H1 (cell line): Measurements from ENCODE around the gene DNAJA1. TPM values are rescaled to one million over a fixed set of nuclear protein-coding genes. Genes with fewer than 3 reads are reported as not detected.

Experiments used
- CTCF ChIA-PET: fragments of 300-600 bp; sonication (Branson Sonifier 250); formaldehyde crosslinking; loops from one replicate; lab custom pipeline; 2021; ENCODE audit not compliant: partially characterized antibody; lab: Charles Lee
- POLR2A ChIA-PET: fragments of 300-600 bp; sonication (Branson Sonifier 250); formaldehyde crosslinking; loops from one replicate; lab custom pipeline; 2021; ENCODE audit warnings: inconsistent platforms; ENCODE audit not compliant: partially characterized antibody; lab: Charles Lee
- DNase-seq, 2 experiments: peaks; one replicate each; pipeline versions ENCODE4 v3.0.0 to v3.0.0-alpha.2; 2010 to 2022; ENCODE audit warnings: low spot score in 2 of 2, low read depth in 1 of 2, mixed read lengths in 1 of 2
- FAIRE-seq: peaks from 2 replicates; lab custom pipeline; 2011; peaks lifted over from hg19 to GRCh38; lab: Jason Lieb, UNC
- H2AFZ ChIP-seq: 2 replicates; pipeline ENCODE4 v1.8.1; 2012; ENCODE audit warnings: low read length, inconsistent platforms
- H2AK5ac ChIP-seq: 2 replicates; pipeline ENCODE4 v1.6.1; 2013; ENCODE audit warnings: low read depth, low read length
- H2BK120ac ChIP-seq: replicated peaks from 2 replicates; pipeline ENCODE3; 2013; ENCODE audit warnings: low read depth, low read length, inconsistent platforms
- H2BK12ac ChIP-seq: 2 replicates; pipeline ENCODE4 v1.6.1; 2013; ENCODE audit warnings: low read depth, low read length
- H2BK15ac ChIP-seq: 2 replicates; pipeline ENCODE4 v1.6.1; 2013; ENCODE audit warnings: low read length
- H2BK20ac ChIP-seq: 2 replicates; pipeline ENCODE4 v1.6.1; 2013; ENCODE audit warnings: low read length
- H2BK5ac ChIP-seq: 2 replicates; pipeline ENCODE4 v1.6.1; 2013; ENCODE audit warnings: low read depth, low read length
- H3K14ac ChIP-seq: 2 replicates; pipeline ENCODE4 v1.6.1; 2013; ENCODE audit warnings: inconsistent platforms; ENCODE audit not compliant: insufficient read length
- H3K18ac ChIP-seq: 2 replicates; pipeline ENCODE4 v1.6.1; 2013; ENCODE audit warnings: low read length; ENCODE audit errors: extremely low read depth
- H3K23ac ChIP-seq: 2 replicates; pipeline ENCODE4 v1.6.1; 2013; ENCODE audit warnings: inconsistent platforms; ENCODE audit not compliant: insufficient read length
- H3K23me2 ChIP-seq: 2 replicates; pipeline ENCODE4 v1.6.1; 2013; ENCODE audit warnings: low read depth, low read length
- H3K27ac ChIP-seq: 2 replicates; pipeline ENCODE4 v1.6.1; 2011; ENCODE audit warnings: low read depth, low read length, inconsistent platforms
- H3K27me3 ChIP-seq, 4 experiments: replicated peaks in 1 of 4; 1 replicate in 1 of 4; 2 replicates in 3 of 4; pipeline versions ENCODE4 v1.6.1 to v1.8.1; 2011 to 2013; ENCODE audit warnings: low read length in 3 of 4, mild to moderate bottlenecking in 3 of 4, inconsistent platforms in 2 of 4, mixed read lengths in 2 of 4, moderate library complexity in 1 of 4; ENCODE audit not compliant: control insufficient read depth in 3 of 4, insufficient read depth in 3 of 4; ENCODE audit errors: extremely low read depth in 1 of 4
- H3K36me3 ChIP-seq, 4 experiments: 2 replicates each; pipeline versions ENCODE4 v1.6.1 to v1.8.1; 2011 to 2013; ENCODE audit warnings: mild to moderate bottlenecking in 4 of 4, low read length in 3 of 4, moderate library complexity in 2 of 4, control low read depth in 1 of 4, inconsistent platforms in 1 of 4; ENCODE audit not compliant: insufficient read depth in 4 of 4, control insufficient read depth in 2 of 4
- H3K4ac ChIP-seq: replicated peaks from 2 replicates; pipeline ENCODE3; 2013; ENCODE audit warnings: low read length, low read depth, mixed read lengths, inconsistent platforms; ENCODE audit not compliant: insufficient read length
- H3K4me1 ChIP-seq, 4 experiments: replicated peaks in 1 of 4; 1 replicate in 1 of 4; 2 replicates in 3 of 4; pipeline versions ENCODE4 v1.6.1 to v1.8.1; 2011 to 2013; ENCODE audit warnings: low read length in 3 of 4, inconsistent platforms in 2 of 4, mixed read lengths in 1 of 4; ENCODE audit not compliant: insufficient read depth in 4 of 4, control insufficient read depth in 3 of 4
- H3K4me2 ChIP-seq, 2 experiments: 2 replicates each; pipeline versions ENCODE4 v1.6.1 to v1.8.1; 2011 to 2013; ENCODE audit warnings: low read depth in 2 of 2, low read length in 2 of 2, control low read depth in 1 of 2, inconsistent platforms in 1 of 2, mild to moderate bottlenecking in 1 of 2; ENCODE audit not compliant: insufficient read depth in 1 of 2
- H3K4me3 ChIP-seq, 4 experiments: fragments of 200-600, 300-600 bp in 1 of 4; sonication (generic), shearing (Covaris generic), sonication (Bioruptor Twin) in 1 of 4; 2 replicates each; pipeline versions ENCODE4 v1.5.1 to v1.8.1; 2011 to 2016; ENCODE audit warnings: low read length in 4 of 4, low read depth in 3 of 4, control low read depth in 2 of 4, inconsistent platforms in 2 of 4, mild to moderate bottlenecking in 2 of 4, mixed read lengths in 1 of 4, moderate library complexity in 1 of 4; ENCODE audit not compliant: insufficient read depth in 2 of 4; ENCODE audit errors: extremely low read depth in 1 of 4
- H3K56ac ChIP-seq: replicated peaks from 2 replicates; pipeline ENCODE3; 2013; ENCODE audit warnings: low read depth, mild to moderate bottlenecking, mixed read lengths, low read length, inconsistent platforms; ENCODE audit not compliant: insufficient read length
- H3K79me1 ChIP-seq: 2 replicates; pipeline ENCODE4 v1.6.1; 2013; ENCODE audit warnings: low read depth, low read length, control low read depth
- H3K79me2 ChIP-seq, 2 experiments: 2 replicates each; pipeline versions ENCODE4 v1.6.1 to v1.8.1; 2012 to 2013; ENCODE audit warnings: low read length in 2 of 2, mild to moderate bottlenecking in 2 of 2, inconsistent platforms in 1 of 2; ENCODE audit not compliant: insufficient read depth in 2 of 2, control insufficient read depth in 1 of 2
- H3K9ac ChIP-seq, 4 experiments: replicated peaks in 1 of 4; 1 replicate in 1 of 4; 2 replicates in 3 of 4; pipeline versions ENCODE4 v1.6.1 to v1.8.1; 2011 to 2013; ENCODE audit warnings: low read depth in 3 of 4, low read length in 3 of 4, control low read depth in 2 of 4, mild to moderate bottlenecking in 2 of 4, moderate library complexity in 2 of 4, inconsistent platforms in 1 of 4; ENCODE audit errors: extremely low read depth in 1 of 4
- H3K9me3 ChIP-seq, 2 experiments: 2 replicates each; pipeline versions ENCODE4 v1.6.1 to v1.8.1; 2012 to 2013; ENCODE audit warnings: mild to moderate bottlenecking in 2 of 2, moderate library complexity in 2 of 2, control low read depth in 1 of 2, inconsistent platforms in 1 of 2, low read depth in 1 of 2, low read length in 1 of 2, mixed read lengths in 1 of 2; ENCODE audit not compliant: insufficient read depth in 2 of 2
- H4K20me1 ChIP-seq, 2 experiments: replicated peaks in 1 of 2; 2 replicates each; pipeline versions ENCODE3 to v1.8.1; 2011 to 2013; ENCODE audit warnings: inconsistent platforms in 2 of 2, low read length in 2 of 2, mild to moderate bottlenecking in 1 of 2; ENCODE audit not compliant: insufficient read depth in 2 of 2, control insufficient read depth in 1 of 2
- H4K5ac ChIP-seq: 2 replicates; pipeline ENCODE4 v1.6.1; 2013; ENCODE audit warnings: low read length, low read depth, mixed read lengths, inconsistent platforms; ENCODE audit not compliant: insufficient read length
- H4K8ac ChIP-seq: 2 replicates; pipeline ENCODE4 v1.8.0; 2013; ENCODE audit warnings: mild to moderate bottlenecking, moderate library complexity, low read length, inconsistent platforms; ENCODE audit not compliant: insufficient read depth; ENCODE audit errors: extremely low read depth
- H4K91ac ChIP-seq: replicated peaks from 2 replicates; pipeline ENCODE3; 2013; ENCODE audit warnings: low read length, mixed read lengths, inconsistent platforms; ENCODE audit not compliant: insufficient read length
- KDM4A ChIP-seq: IDR thresholded peaks from one replicate; pipeline ENCODE4 v1.7.1; 2012; ENCODE audit warnings: low read depth, mild to moderate bottlenecking, moderate library complexity, low read length, inconsistent platforms; ENCODE audit not compliant: severe bottlenecking
- MAX ChIP-seq: IDR thresholded peaks from 2 replicates; pipeline ENCODE4 v1.6.1; 2012; ENCODE audit warnings: inconsistent platforms
- PHF8 ChIP-seq: fragments of 200-600 bp; sonication (generic); conservative IDR thresholded peaks from 2 replicates; pipeline ENCODE4 v1.7.1; 2012; ENCODE audit warnings: low read depth, mild to moderate bottlenecking, inconsistent platforms, low read length, moderate library complexity
- RBBP5 ChIP-seq: IDR thresholded peaks from 2 replicates; pipeline ENCODE4 v1.7.1; 2012; ENCODE audit warnings: low read depth, mild to moderate bottlenecking, inconsistent platforms, low read length, moderate library complexity, borderline replicate concordance
- SAP30 ChIP-seq: fragments of 300-600 bp; sonication (generic); IDR thresholded peaks from 2 replicates; pipeline ENCODE4 v1.7.1; 2012; ENCODE audit warnings: low read length, moderate library complexity, mild to moderate bottlenecking, inconsistent platforms; ENCODE audit not compliant: insufficient read depth, insufficient replicate concordance
- SP1 ChIP-seq: IDR thresholded peaks from 2 replicates; pipeline ENCODE4 v1.6.1; 2011; ENCODE audit warnings: low read depth, low read length
- TEAD4 ChIP-seq: IDR thresholded peaks from 2 replicates; pipeline ENCODE4 v1.6.1; 2012; ENCODE audit warnings: low read depth, low read length, inconsistent platforms, mixed read lengths
- USF2 ChIP-seq: IDR thresholded peaks from 2 replicates; pipeline ENCODE4 v1.6.1; 2011; ENCODE audit warnings: low read length, improper control_type of control experiment
- WGBS, 2 experiments: shearing (Covaris generic) in 1 of 2; methylation state at CpG; one replicate each; pipeline versions ENCODE4 v1.1.6 to v1.1.7; 2013 to 2015; ENCODE audit warnings: low lambda C conversion rate in 2 of 2, mixed read lengths in 2 of 2, inconsistent platforms in 1 of 2, low coverage in 1 of 2, missing lambda C conversion rate in 1 of 2; ENCODE audit not compliant: insufficient replicate concordance in 2 of 2, insufficient coverage in 1 of 2, insufficient read length in 1 of 2; ENCODE audit errors: extremely low coverage in 1 of 2, missing lambda C conversion rate in 1 of 2; 5-methylcytosine and 5-hydroxymethylcytosine counted together
- polyA plus RNA-seq, 7 experiments: library from polyadenylated mRNA; depleted of rRNA in 3 of 7; stranded (reverse) in 5 of 7; unstranded in 2 of 7; fragments of >200 nt in 5 of 7; fragments of 200-250 nt in 2 of 7; gene quantifications; 1 replicate in 5 of 7; 2 replicates in 1 of 7; 4 replicates in 1 of 7; pipeline versions ENCODE4 v1.2.1 to v1.2.3, GENCODE V29; 2011 to 2013; ENCODE audit warnings: missing spikeins in 2 of 7, mixed read lengths in 2 of 7
- total RNA-seq: library from RNA; stranded (reverse); fragmentation: NEBNext Ultra II Directional; extraction: Animal tissue kit (Norgen Biotek cat#: 25700); gene quantifications from 2 replicates; pipeline ENCODE4 v1.2.1, GENCODE V29; 2021

DNAJA1 gene
- total and polyA plus RNA-seq, 2 of the 8 experiments (the other 6 are each of a cell fraction or from before 2014, with no cell fraction given), result 54.4 to 159 TPM

- Histone ChIP-seq H4K8ac (no peak overlapping the region), H2BK15ac (no peak overlapping the region), H4K5ac (no peak overlapping the region), H3K56ac (no peak overlapping the region), H3K79me1 (peaks cover 6% of the 10 kb centered on the region; the same call in 1 of the 2 replicates), H4K20me1 (peaks cover 4 to 19% of the 10 kb centered on the region in 2 experiments), H3K27me3 (no peaks in the 10 kb centered on the region), H3K4me2 (peak overlapping the region; percentile 94 to 99), H3K9me3 (no peaks in the 10 kb centered on the region), H2AFZ (no peak overlapping the region), H4K91ac (no peak overlapping the region), H3K4me3 (peak overlapping the region; percentile 95 to 99 (median 98); a peak in 6 of 8 replicates), H3K79me2 (peaks cover 32 to 91% of the 10 kb centered on the region in 2 experiments), H3K23me2 (peaks cover 4% of the 10 kb centered on the region; the same call in 1 of the 2 replicates), H3K36me3 (peaks cover 9 to 31% (median 16%) of the 10 kb centered on the region in 4 experiments; a peak in 7 of 8 replicates), H2BK12ac (no peak overlapping the region), H3K18ac (no peak overlapping the region), H3K4me1 (peaks cover 0 to 13% (median 6%) of the 10 kb centered on the region in 4 experiments; a peak in 4 of 7 replicates), H3K9ac (peak overlapping the region; percentile 78 to 97 (median 94); a peak in 4 of 7 replicates), H3K4ac (peak overlapping the region; percentile 4), H3K23ac (no peak overlapping the region), H3K14ac (no peak overlapping the region), H2BK5ac (no peak overlapping the region), H2BK20ac (no peak overlapping the region), H3K27ac (no peak overlapping the region), H2BK120ac (no peak overlapping the region), H2AK5ac (no peak overlapping the region)
- CTCF ChIA-PET, result interaction anchor here (0.9 to 1.1 kb wide), 2 partner anchors 202 to 1597 kb away, joined by 3 read pairs; no protein-coding TSS in a partner anchor
- no peak for DNase-seq
- FAIRE-seq, result no peak
- POLR2A ChIA-PET, result interaction anchor here (0.6 to 4.7 kb wide), 8 partner anchors 9 to 444 kb away, joined by 3 to 160 read pairs (median 13); partner anchors contain the start of genes APTX, B4GALT1 and NFX1
- 91% methylated on average over 4 of the region's 4 CpGs; no CpG with 5 or more reads in 1 of the 2 experiments for WGBS, 2 experiments
- TF ChIP-seq RBBP5 (no peak), PHF8 (no peak), MAX (no peak), TEAD4 (no peak), SAP30 (no peak), SP1 (no peak), KDM4A (no peak), USF2 (no peak)
Measured at GRCh38 chr9:33023661-33024060, 1.4 kb upstream of the DNAJA1 start.
